DMS79 treated with DMSO at 0.1 percent for 48 hours (cell line): ENCODE data around the gene MSX1.

Source experiments
- DNase-seq: peaks from one replicate; lab custom pipeline; 2025; lab: John Stamatoyannopoulos, UW

The MSX1 gene

GRCh38 chr4:4913147-4913561, 53.7 kb downstream of the MSX1 start:
- DNase-seq = no peak
